ENCODE results near the gene FOCAD. TPM values are rescaled to one million over a fixed set of nuclear protein-coding genes. Genes with fewer than 3 reads are reported as not detected.

The FOCAD gene
- total and polyA plus RNA-seq, 2 experiments from 2014 or later: 20.8 to 67.4 TPM

GRCh38 chr9:20985851-20986600 is 302.0 kb downstream of the FOCAD start:
- Histone ChIP-seq H3K4me2 (ENCODE audit: unreplicated experiment) (no peak overlapping the region), H3K4me1 (ENCODE audit: insufficient read depth) (peaks cover 20% of the 10 kb centered on the region), H2AFZ (no peak overlapping the region), H3K9ac (no peak overlapping the region), H4K20me1 (ENCODE audit: insufficient read depth) (no peaks in the 10 kb centered on the region), H3K79me2 (ENCODE audit: insufficient read depth) (no peaks in the 10 kb centered on the region), H3K9me3 (ENCODE audit: low read depth) (no peaks in the 10 kb centered on the region), H3F3A (ENCODE audit: insufficient read depth) (peaks cover 18% of the 10 kb centered on the region), H3K36me3 (ENCODE audit: low read depth) (peaks cover 6% of the 10 kb centered on the region), H3K4me3 (no peak overlapping the region), H3K27me3 (replicated peaks; ENCODE audit: insufficient read depth) (no peaks in the 10 kb centered on the region), H3K9me2 (ENCODE audit: insufficient read depth) (no peaks in the 10 kb centered on the region), H3K27ac (no peak overlapping the region)
- in situ Hi-C loops (cut with MboI): no loop called here
- TF ChIP-seq EZH2phosphoT487 (IDR thresholded peaks at IDR 0.05; ENCODE audit: insufficient read depth, low read depth) (no peak), EZH2 (IDR thresholded peaks at IDR 0.05; ENCODE audit: insufficient read depth, poor library complexity, severe bottlenecking) (no peak)
- DNase-seq: no peak
- WGBS, 2 experiments (ENCODE audit: low coverage in 1 of 2, low lambda C conversion rate in 2 of 2, missing lambda C conversion rate in 2 of 2): 96 to 97% methylated on average over 6 of the region's 6 CpGs

DNA sequence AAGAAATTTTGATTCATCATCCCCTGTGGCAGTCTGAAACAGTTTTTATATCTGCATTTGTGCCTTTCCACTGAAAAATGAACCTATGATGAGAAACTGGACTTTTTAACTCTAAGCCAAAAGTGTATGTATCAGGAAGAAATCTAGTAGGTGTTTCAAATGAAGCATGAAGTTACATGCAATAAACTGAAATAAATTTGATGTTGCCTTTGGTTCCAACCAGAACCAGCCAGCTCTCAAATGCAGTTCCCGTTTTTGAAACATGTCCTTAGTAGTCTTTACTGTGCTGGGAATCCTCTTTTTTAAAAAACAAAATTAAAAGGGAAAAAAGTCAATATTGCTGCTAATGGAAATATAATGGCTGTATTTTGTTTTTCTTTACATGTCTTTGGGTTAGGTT is 303.5 kb downstream of the FOCAD start:
- no peak for TF ChIP-seq EZH2 (IDR thresholded peaks at IDR 0.05; ENCODE audit: insufficient read depth, poor library complexity, severe bottlenecking)
- TF ChIP-seq EZH2phosphoT487 (IDR thresholded peaks at IDR 0.05; ENCODE audit: insufficient read depth, low read depth): no peak
- Histone ChIP-seq H3K4me1 (ENCODE audit: insufficient read depth) (peaks cover 5% of the 10 kb centered on the region), H3K9me3 (ENCODE audit: low read depth) (no peaks in the 10 kb centered on the region), H3K9me2 (ENCODE audit: insufficient read depth) (no peaks in the 10 kb centered on the region), H3K27me3 (replicated peaks; ENCODE audit: insufficient read depth) (no peaks in the 10 kb centered on the region), H3K4me3 (no peak overlapping the region), H3K27ac (no peak overlapping the region), H4K20me1 (ENCODE audit: insufficient read depth) (no peaks in the 10 kb centered on the region), H3K36me3 (ENCODE audit: low read depth) (peaks cover 6% of the 10 kb centered on the region), H3K4me2 (ENCODE audit: unreplicated experiment) (no peak overlapping the region), H3K79me2 (ENCODE audit: insufficient read depth) (no peaks in the 10 kb centered on the region), H3K9ac (no peak overlapping the region), H2AFZ (no peak overlapping the region), H3F3A (ENCODE audit: insufficient read depth) (peaks cover 4% of the 10 kb centered on the region)
- WGBS, 2 experiments (ENCODE audit: low coverage in 1 of 2, low lambda C conversion rate in 2 of 2, missing lambda C conversion rate in 2 of 2): 97 to 98% methylated on average over 1 of the region's 1 CpG
- in situ Hi-C loops (cut with MboI): no loop called here
- no peak for DNase-seq

- in situ Hi-C loops (cut with MboI): no loop called here
- no peak for DNase-seq
- H3K79me2 ChIP-seq (ENCODE audit: insufficient read depth): no peaks in the 10 kb centered on the region
- H3K9me3 ChIP-seq (ENCODE audit: low read depth): no peaks in the 10 kb centered on the region
- no peak overlapping the region for H3K4me3 ChIP-seq
- TF ChIP-seq EZH2 (IDR thresholded peaks at IDR 0.05; ENCODE audit: insufficient read depth, poor library complexity, severe bottlenecking) (no peak), EZH2phosphoT487 (IDR thresholded peaks at IDR 0.05; ENCODE audit: insufficient read depth, low read depth) (no peak)
- H3K27ac ChIP-seq: no peak overlapping the region
- no peak overlapping the region for H3K4me2 ChIP-seq (ENCODE audit: unreplicated experiment)
- no peak overlapping the region for H3K9ac ChIP-seq
- H3K4me1 ChIP-seq (ENCODE audit: insufficient read depth): peaks cover 4% of the 10 kb centered on the region; the same call in 1 of the 2 replicates
- WGBS, 2 experiments (ENCODE audit: low coverage in 1 of 2, low lambda C conversion rate in 2 of 2, missing lambda C conversion rate in 2 of 2): 97 to 98% methylated on average over 3 of the region's 3 CpGs
- H3K9me2 ChIP-seq (ENCODE audit: insufficient read depth): no peaks in the 10 kb centered on the region
- peaks cover 6% of the 10 kb centered on the region for H3K36me3 ChIP-seq (ENCODE audit: low read depth)
- H4K20me1 ChIP-seq (ENCODE audit: insufficient read depth): no peaks in the 10 kb centered on the region
- no peak overlapping the region for H2AFZ ChIP-seq
- no peaks in the 10 kb centered on the region; the same call in 1 of the 2 replicates for H3F3A ChIP-seq (ENCODE audit: insufficient read depth)
- no peaks in the 10 kb centered on the region for H3K27me3 ChIP-seq (replicated peaks; ENCODE audit: insufficient read depth)
Observed at GRCh38 chr9:20988061-20988460, 304.0 kb downstream of the FOCAD start.

GRCh38 chr9:20988671-20989315 is 304.7 kb downstream of the FOCAD start:
- no peaks in the 10 kb centered on the region for H3F3A ChIP-seq (ENCODE audit: insufficient read depth)
- H3K4me1 ChIP-seq (ENCODE audit: insufficient read depth): peaks cover 4% of the 10 kb centered on the region; the same call in 1 of the 2 replicates
- H2AFZ ChIP-seq: no peak overlapping the region
- H4K20me1 ChIP-seq (ENCODE audit: insufficient read depth): no peaks in the 10 kb centered on the region
- H3K27me3 ChIP-seq (replicated peaks; ENCODE audit: insufficient read depth): no peaks in the 10 kb centered on the region
- no peaks in the 10 kb centered on the region for H3K9me3 ChIP-seq (ENCODE audit: low read depth)
- no peaks in the 10 kb centered on the region for H3K9me2 ChIP-seq (ENCODE audit: insufficient read depth)
- peaks cover 6% of the 10 kb centered on the region for H3K36me3 ChIP-seq (ENCODE audit: low read depth)
- no peak overlapping the region for H3K4me3 ChIP-seq
- no peak overlapping the region for H3K4me2 ChIP-seq (ENCODE audit: unreplicated experiment)
- in situ Hi-C loops (cut with MboI): no loop called here
- WGBS, 2 experiments (ENCODE audit: low coverage in 1 of 2, low lambda C conversion rate in 2 of 2, missing lambda C conversion rate in 2 of 2): 37 to 39% methylated on average over 3 of the region's 3 CpGs
- no peaks in the 10 kb centered on the region for H3K79me2 ChIP-seq (ENCODE audit: insufficient read depth)
- TF ChIP-seq EZH2phosphoT487 (IDR thresholded peaks at IDR 0.05; ENCODE audit: insufficient read depth, low read depth) (no peak), EZH2 (IDR thresholded peaks at IDR 0.05; ENCODE audit: insufficient read depth, poor library complexity, severe bottlenecking) (no peak)
- peak; percentile 42 for DNase-seq
- no peak overlapping the region for H3K9ac ChIP-seq
- H3K27ac ChIP-seq: no peak overlapping the region

All from GM23248 (cell line).